Hematopoietic multipotent progenitor cell treated with erythropoietin and hydrocortisone succinate and interleukin-3 and kit ligand, for 15 days (in vitro differentiated cells): ENCODE data around the gene ZNF606.
"Not testable (repeated sequence)": the region's sequence is repeated elsewhere in the genome, so short reads cannot be mapped to it uniquely, and the experiment has no call there.

Experiments
- DNase-seq: peaks from one replicate; pipeline ENCODE4 v3.0.0-alpha.2; 2015; ENCODE audit warnings: low spot score

ZNF606 gene

DNA sequence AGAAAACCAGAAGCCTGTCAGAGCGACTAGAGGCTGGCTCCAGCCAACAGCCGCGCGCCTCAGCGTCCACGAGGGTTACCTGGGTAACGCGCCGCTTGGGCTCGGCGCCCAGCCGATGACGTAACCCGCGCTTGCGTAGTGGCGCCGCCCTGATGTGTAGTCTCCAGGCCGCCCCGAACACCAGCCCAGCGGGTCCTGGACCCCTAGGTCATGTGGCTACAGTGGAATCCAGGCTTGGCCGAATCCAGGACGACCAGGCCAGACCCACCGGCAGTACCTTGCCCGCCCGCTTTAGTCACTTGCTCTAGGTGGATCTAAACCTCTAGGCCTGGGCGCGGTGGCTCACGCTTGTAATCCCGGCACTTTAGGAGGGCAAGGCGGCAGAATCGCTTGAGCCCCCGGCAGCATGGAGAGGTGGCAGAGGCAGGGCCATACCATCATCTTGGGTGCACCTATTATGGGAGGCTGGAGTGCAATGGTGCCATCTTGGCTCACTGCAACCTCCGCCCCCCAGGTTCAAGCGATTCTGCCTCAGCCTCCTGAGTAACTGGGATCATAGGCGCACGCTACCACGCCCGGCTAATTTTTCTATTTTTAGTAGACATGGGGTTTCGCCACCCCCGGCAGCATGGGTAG lies 7.2 kb upstream of the ZNF606 start:
- peak; percentile 11 for DNase-seq

DNA sequence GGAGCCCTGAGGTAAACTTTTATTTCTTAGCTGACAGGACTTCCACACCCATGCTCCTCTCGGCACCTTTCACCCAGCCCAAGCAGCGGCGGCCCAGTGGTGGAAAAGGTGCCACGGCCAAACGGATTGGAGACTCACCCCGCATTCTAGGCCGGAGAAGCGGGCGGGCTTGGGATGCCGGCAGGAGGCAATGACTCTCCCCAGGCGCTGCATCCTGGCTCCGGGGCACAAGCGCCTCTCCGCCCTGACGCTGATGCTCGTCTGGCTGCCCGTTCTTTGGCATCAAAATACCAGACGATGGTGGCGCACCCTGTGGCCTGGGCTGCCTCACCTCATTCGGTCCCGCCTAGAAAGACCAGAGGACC lies 6.7 kb upstream of the ZNF606 start:
- no peak for DNase-seq

DNA sequence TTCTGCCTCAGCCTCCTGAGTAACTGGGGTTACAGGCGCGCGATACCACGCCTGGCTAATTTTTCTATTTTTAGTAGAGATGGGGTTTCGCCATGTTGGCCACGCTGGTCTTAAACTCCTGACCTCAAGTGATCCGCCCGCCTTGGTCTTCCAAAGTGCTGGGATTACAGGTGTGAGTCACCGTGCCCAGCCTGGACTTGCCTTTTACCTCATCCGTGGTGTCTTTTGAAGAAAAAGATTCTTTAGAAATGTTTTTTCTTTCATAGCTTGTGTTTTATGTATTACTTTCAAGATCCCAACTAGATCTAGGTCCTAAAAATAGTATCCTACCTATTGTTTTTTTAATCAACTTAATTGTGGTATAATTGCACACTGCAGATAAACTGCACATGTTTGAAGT lies 6.3 kb upstream of the ZNF606 start:
- DNase-seq: not testable (repeated sequence)

DNA sequence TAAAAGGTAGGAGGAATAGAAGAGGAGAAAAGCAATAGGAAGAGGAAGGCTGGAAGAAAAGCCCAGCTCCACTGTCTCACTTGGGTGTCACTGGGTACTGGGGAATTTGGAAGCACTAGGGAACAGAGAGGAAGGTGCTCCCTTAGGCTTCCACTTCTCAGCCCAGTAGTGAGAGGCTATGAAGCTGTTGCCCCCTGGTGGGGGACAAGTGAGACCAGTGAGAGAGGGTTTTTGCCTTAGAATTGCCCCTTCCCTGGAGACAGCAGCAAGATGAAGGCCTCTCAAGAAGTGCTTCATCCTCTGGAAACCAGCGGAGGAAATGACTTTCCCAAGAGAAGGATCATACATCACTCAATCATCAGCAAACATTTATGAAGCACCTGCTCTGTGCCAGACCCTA lies 4.7 kb upstream of the ZNF606 start:
- no peak for DNase-seq

DNA sequence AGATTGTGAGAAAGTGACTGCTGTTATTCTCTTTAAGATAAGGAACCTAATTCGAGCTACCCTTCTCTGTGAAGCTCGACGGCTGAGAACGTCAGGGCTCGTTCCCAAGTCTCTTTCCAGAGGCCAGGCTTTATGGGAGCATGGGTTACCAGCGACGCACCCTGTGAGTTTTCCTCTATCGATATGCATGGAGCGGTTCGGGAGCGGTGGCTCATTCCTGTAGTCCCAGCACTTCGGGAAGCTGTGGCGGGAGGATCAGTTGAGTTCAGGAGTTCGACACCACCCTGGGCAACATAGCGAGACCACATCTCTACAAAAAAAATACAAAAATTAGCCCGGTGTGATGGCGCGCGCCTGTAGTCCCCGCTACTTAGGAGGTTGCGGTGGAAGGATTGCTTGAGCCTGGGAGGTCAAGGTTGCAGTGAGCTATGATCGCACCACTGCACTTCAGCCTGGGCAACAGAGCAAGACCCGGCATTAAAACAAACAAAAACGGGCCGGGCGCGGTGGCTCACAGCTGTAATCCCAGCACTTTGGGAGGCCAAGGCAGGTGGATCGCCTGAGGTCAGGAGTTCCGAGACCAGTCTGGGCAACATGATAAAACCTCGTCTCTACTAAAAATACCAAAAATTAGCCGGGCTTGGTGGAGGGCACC lies 681 bp upstream of the ZNF606 start:
- DNase-seq: no peak

GRCh38 chr19:58001895-58002369 lies 688 bp downstream of the ZNF606 start:
- peak; percentile 6 for DNase-seq

- DNase-seq: no peak
These were observed 1.9 kb downstream of the ZNF606 start for GRCh38 chr19:58000677-58001076.

DNA sequence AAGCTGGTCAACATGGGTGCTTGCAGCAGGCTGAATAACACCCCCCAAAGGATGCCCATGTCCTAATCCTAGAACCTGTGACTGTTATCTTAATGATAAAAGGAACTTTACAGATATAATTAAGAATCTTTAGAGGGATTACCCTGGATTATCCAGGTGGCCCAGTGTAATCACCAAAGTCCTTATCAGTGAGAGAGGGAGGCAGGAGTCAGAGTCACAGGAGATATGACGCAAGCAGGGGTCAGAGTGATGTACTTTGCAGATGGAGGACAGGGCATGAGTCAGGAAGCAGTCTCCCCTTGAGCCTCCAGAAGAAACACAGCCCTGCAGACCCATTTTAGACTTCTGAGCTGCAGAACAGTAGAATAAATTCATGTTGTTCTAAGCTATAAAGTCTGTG lies 9.8 kb downstream of the ZNF606 start:
- DNase-seq: no peak

DNA sequence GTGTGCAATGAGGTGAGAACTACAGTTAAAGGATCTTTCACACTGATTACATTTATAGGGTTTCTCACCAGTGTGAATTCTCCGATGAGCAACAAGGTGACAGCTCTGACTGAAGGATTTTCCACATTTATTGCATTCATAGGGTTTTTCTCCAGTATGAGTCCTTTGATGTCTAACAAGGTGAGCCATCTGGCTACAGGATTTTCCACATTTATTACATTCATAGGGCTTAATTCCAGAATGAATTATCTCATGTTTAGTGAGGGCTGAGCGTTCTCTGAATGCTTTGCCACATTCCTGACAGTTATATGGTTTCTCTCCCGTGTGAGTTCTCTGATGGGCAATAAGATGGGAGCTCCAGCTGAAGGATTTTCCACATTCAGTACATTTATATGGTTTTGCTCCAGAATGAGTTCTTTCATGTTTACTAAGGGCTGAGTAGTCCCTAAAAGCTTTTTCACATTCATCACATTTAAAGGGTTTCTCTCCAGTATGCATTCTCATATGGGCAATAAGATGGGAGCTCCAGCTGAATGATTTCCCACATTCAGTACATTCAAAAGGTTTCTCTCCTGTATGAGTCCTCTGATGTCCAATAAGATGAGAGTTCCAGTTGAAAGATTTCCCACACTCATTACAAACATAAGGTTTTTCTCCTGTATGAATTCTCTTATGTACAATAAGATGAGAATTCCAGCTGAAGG lies 23.9 kb downstream of the ZNF606 start:
- DNase-seq: no peak

DNA sequence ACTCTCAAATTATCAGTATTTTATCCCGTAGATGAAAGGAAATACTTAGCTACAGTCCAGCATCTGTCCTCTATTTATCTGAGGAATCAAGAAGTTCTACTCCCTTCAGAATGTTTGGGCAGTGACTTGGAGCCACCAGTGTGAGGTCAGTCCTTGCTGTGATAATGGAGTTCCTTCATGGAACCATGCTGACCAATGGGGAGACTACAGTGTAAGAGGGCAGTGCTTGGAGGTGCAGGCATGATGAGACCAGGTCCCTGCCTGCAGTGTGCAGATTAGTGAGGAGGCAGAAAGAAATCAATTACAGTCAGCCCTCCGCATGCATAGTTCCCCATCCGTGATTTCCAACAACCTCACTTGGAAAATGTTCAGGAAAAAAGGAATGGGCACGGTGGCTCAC lies 28.2 kb downstream of the ZNF606 start, which contains the start of gene C19orf18:
Gene C19orf18, minus strand, starts transcription at position 101 of the 400 bp plus-strand sequence. CDS start 102 bp downstream, outside the sequence.
- no peak for DNase-seq

GRCh38 chr19:57964761-57965160 lies 37.9 kb downstream of the ZNF606 start:
- DNase-seq: no peak

- no peak for DNase-seq
These were observed 40.8 kb downstream of the ZNF606 start for GRCh38 chr19:57961785-57962184.

DNA sequence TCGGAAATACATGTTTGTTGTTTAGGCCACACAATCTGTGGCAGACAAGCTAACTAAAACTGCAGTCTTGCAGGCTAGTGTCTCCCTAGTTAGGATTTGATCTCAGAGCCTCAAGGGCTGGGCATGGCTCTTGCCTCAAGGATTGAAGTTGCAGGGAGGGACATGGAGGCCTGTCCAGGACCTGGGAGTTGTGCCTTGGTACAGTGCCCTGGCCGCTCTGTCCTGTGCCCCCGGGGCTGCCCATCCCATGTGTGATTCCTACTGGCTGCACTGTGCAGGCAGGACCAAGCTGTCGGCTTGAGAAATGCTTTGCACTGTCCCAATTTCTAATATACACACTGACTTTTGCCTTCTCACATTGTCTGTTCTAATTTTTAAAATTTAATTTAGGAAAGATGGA lies 47.6 kb downstream of the ZNF606 start:
- no peak for DNase-seq

- DNase-seq: no peak
These were observed 52.9 kb downstream of the ZNF606 start for GRCh38 chr19:57949702-57950101.

DNA sequence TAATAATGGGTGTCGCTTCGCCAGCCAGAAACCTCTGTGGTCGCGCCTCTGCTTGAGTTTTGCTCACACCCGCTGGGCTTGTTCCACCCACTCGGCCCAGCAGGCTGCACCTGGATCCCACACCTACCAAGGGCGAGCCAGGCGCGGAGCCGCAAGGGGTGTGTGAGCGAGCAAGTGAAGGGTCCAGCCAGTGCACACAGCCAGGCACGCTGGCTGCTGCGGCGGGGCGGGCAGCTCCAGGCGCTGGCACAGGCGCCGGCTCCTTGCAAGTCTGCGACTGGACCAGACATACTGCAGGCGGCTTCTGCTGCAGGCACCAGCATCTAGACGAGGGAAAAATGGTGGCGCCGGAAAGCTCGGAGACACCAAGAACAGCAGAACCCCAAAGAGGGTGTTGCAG lies 53.3 kb downstream of the ZNF606 start:
- no peak for DNase-seq

DNA sequence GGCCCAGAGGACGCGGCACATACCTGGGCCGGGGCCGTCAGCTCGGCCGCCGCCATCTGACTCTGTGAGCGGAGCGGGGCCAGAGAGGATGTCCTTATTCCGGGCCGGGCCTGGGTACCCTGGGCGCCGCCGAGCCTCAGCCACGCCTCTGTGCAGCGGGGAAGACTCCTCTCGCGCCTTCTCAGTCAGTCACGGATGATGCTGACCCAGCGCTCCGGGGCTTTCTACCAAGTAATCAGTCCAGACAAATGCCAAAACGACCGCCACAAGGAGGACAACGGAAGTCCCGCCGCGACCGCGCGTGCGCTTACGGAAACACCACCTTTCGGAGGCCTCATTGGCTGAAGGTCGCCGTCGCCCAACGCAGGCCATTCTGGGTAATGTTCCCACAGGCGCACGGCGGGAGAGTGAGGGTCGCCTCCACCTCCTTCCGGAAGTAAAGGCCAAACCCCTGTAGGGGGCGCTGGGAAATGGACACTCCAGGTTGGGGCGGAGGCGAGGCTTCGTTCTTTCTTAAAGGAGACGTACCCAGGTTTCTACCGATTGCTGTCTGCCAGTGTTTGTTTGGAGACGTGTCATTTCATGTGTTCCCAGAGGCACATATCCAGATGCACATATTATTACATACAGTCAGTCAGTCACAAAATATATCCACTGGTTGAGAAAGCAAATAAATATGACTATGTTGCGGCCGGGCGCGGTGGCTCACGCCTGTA lies 55.0 kb downstream of the ZNF606 start, which contains the start of gene ZNF256:
Gene ZNF256, minus strand, starts transcription at position 288 of the 716 bp plus-strand sequence. Its CDS starts 232 bp downstream, at position 56.
- DNase-seq: peak; percentile 69

DNA sequence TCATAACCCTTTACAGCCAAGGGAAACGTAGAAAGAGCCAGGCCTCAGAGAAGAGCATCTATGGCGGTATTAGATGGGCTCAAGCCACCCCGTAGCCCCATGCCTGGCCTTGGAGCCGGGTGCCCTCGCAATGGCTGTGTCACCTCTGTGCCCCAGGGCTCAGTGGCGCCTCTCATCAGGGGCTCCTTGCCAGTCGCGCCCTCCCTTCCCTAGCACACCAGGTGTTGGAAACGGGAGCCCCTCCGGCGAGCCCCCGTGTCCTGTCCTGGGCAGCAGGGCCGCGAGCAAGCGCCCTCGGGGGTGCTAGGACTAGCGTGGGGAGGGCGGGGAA lies 55.6 kb downstream of the ZNF606 start:
- no peak for DNase-seq

GRCh38 chr19:57946316-57946715 lies 56.3 kb downstream of the ZNF606 start:
- DNase-seq: no peak

DNA sequence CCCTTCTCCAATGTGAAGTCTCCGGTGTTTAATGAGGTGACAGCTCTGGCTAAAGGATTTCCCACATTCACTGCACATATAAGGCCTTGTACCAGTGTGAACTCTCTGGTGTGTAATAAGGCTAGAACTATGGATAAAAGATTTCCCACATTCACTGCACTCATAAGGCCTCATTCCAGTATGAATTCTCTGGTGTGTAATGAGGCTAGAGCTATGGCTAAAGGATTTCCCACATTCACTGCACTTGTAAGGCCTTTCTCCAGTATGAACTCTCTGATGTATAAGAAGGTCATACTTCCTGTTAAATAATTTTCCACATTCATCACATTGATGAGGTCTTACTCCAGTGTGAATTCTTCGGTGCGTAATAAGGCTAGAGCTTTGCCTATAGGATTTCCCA lies 61.0 kb downstream of the ZNF606 start:
- DNase-seq: no peak

DNA sequence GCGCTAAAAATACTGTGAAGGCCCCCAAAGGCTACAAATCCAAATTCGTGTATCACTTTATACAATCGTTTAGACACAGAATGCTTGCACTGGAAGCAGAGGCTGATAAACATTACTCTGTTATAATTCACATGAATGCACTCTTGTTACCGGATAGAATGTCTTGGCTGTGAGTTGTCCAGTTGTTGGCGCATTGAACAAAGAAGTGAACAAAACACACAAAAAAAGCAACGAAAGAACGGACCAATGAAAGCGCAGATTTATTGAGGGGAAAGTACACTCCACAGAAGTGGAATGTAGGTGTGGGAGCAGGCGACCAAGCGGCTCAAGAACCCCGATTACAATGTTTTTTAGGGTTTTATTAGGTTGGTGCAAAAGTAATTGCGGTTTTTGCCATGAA lies 66.9 kb downstream of the ZNF606 start:
- DNase-seq: no peak

DNA sequence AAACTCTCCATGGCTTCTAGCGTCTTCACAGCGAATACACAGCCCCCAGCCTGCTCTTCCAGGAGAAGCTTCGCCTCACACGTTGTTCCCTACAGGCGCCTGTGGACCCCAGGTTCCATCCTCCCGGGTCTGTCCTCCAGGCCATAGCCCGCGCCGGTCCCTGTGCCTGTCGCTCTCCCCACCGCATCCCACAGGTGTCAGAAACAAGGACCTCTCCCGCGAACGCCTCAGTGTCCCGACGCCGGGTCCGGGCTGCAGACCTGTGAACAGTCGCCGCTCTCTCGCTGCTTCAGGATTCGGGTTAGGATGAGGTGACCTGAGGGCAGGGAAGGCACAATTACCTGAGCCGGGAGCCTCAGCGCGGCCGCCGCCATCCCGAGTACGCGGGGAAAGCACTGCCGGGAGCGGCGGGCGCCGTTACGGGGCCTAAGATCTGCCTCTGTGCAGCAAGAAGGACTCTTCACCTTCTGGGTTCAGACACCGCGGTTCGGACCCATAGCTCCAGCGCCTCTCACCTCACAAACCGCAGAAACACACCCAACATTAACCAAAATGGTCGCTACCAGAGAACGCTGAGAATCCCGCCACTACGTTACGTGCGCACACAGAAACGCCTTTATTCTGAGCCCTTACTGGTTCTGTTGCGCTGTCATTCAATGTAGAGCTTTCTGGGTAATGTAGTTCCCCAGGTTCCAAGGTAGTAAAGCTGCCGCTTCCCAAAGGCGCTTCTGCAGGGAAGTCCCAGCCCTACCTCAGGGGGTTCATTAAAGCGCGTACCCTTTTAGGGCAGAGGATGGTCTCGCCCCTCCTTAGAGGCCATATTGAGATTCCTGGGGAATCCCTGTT lies 67.6 kb downstream of the ZNF606 start, which contains the start of gene ZNF418:
Gene ZNF418, minus strand, starts transcription at position 583 of the 846 bp plus-strand sequence. CDS start 1,580 bp downstream, outside the sequence.
- peak; percentile 42 for DNase-seq
